ENCODE data around the gene C1orf35. TPM values are rescaled to one million over a fixed set of nuclear protein-coding genes. Genes with fewer than 3 reads are reported as not detected.

C1orf35 gene
- total and polyA plus RNA-seq, 2 of the 4 experiments (the other 2 are of a cell fraction): 4.3 to 13.0 TPM

- in situ Hi-C loops (cut with MboI; ENCODE audit: low sequenced_read_pairs): loop anchor here (10.0 kb wide), 1 partner anchor 321 kb away; no protein-coding TSS in a partner anchor
- no TSS peak for BruUV-seq (replicated peaks)
- Histone ChIP-seq H3K4me1 (ENCODE audit: control insufficient read depth, insufficient read depth, low read length) (peaks cover 35% of the 10 kb centered on the region), H3K23ac (ENCODE audit: low read depth, low read length) (peak overlapping the region; percentile 39), H3K27me3 (ENCODE audit: control insufficient read depth, insufficient read depth, low read length) (no peaks in the 10 kb centered on the region), H3K56ac (ENCODE audit: extremely low read depth, insufficient read depth, low read length) (0 out of 2 replicates have a peak overlapping the region, but pooled peaks have one; percentile 18), H3K4me3 (ENCODE audit: insufficient read depth, low read depth, low read length) (no peak overlapping the region), H4K20me1 (ENCODE audit: insufficient read depth, low read length) (peaks cover 73% of the 10 kb centered on the region), H2AK5ac (ENCODE audit: low read depth, low read length) (peak overlapping the region; percentile 20; the same call in 1 of the 2 replicates), H2BK20ac (ENCODE audit: low read depth, low read length) (no peak overlapping the region), H3K36me3 (ENCODE audit: control insufficient read depth, insufficient read depth, low read length) (peaks cover 12% of the 10 kb centered on the region), H2BK120ac (ENCODE audit: low read depth, low read length) (no peak overlapping the region), H3K14ac (replicated peaks; ENCODE audit: low read depth, low read length) (peak overlapping the region; percentile 39), H2BK15ac (ENCODE audit: low read depth, low read length) (no peak overlapping the region), H3K9me3 (ENCODE audit: control insufficient read depth, insufficient read depth, low read length) (no peaks in the 10 kb centered on the region), H3K79me1 (ENCODE audit: low read depth in 1 of 2, low read length in 2 of 2) (peaks cover 0 to 44% of the 10 kb centered on the region in 2 experiments; a peak in 2 of 4 replicates), H2AK9ac (replicated peaks; ENCODE audit: low read depth, low read length, poor library complexity) (peak overlapping the region; percentile 35), H3K9me1 (ENCODE audit: insufficient read depth, low read length) (peaks cover 32% of the 10 kb centered on the region), H3K4ac (ENCODE audit: low read depth, low read length) (peak overlapping the region; percentile 25; the same call in 1 of the 2 replicates), H4K91ac (ENCODE audit: insufficient read depth, low read depth, low read length) (no peak overlapping the region), H2AFZ (replicated peaks; ENCODE audit: low read length, poor library complexity) (no peak overlapping the region), H3K4me2 (ENCODE audit: low read depth, low read length) (peak overlapping the region; percentile 98), H4K5ac (ENCODE audit: low read depth, low read length) (no peak overlapping the region), H2BK5ac (ENCODE audit: low read depth, low read length, poor library complexity, severe bottlenecking) (peak overlapping the region; percentile 74), H3K9ac (ENCODE audit: low read depth, low read length) (peak overlapping the region; percentile 99), H4K8ac (ENCODE audit: low read depth in 2 of 2, low read length in 2 of 2) (no peak overlapping the region), H3K18ac (ENCODE audit: low read depth, low read length) (no peak overlapping the region), H3K27ac (ENCODE audit: insufficient read depth, low read length) (peak overlapping the region; percentile 74)
- dilution Hi-C loops (cut with HindIII; ENCODE audit: low sequenced_read_pairs, unreplicated experiment): no loop called here
- intact Hi-C loops (cut with micrococcal nuclease): loop anchor here (2.0 to 10.0 kb wide), 2 partner anchors 17 to 601 kb away; partner anchors contain the start of gene C1orf35
- CTCF ChIA-PET: no interaction called here
- 100% methylated on average over 2 of the region's 6 CpGs; no CpG with 5 or more reads in 1 of the 2 experiments for WGBS, 2 experiments (ENCODE audit: extremely low coverage in 2 of 2, insufficient read length in 1 of 2)
- DNase-seq (peak; percentile 84), ATAC-seq (ENCODE audit: low read depth) (peak; percentile 18)
- POLR2A ChIA-PET (ENCODE audit: unreplicated experiment): no interaction called here
- TF ChIP-seq SMC3 (IDR thresholded peaks at IDR 0.05; ENCODE audit: low read depth, low read length): no peak
- TF ChIP-seq MAFK (IDR thresholded peaks at IDR 0.05; ENCODE audit: low read depth, low read length): no peak
- peak; percentile 94 for TF ChIP-seq CEBPB (IDR thresholded peaks at IDR 0.05; ENCODE audit: low read depth, low read length)
- TF ChIP-seq POLR2A (IDR thresholded peaks at IDR 0.05; ENCODE audit: low read depth, low read length): 0 out of 2 replicates have a peak, but pooled peaks have one; percentile 45
- no peak for TF ChIP-seq CTCF (conservative IDR thresholded peaks at IDR 0.05; ENCODE audit: low read depth, low read length)
- no peak for TF ChIP-seq RAD21 (IDR thresholded peaks at IDR 0.05; ENCODE audit: low read length)
- no peak for TF ChIP-seq NFE2L2 (IDR thresholded peaks at IDR 0.05; ENCODE audit: low read depth, low read length)
- 0 out of 2 replicates have a peak, but pooled peaks have one; percentile 63 for TF ChIP-seq MXI1 (IDR thresholded peaks at IDR 0.05; ENCODE audit: borderline replicate concordance, low read depth, low read length)
- no peak for TF ChIP-seq CHD1 (IDR thresholded peaks at IDR 0.05; ENCODE audit: low read depth, low read length)
- no peak for TF ChIP-seq FOS (IDR thresholded peaks at IDR 0.05; ENCODE audit: low read depth, low read length)
- TF ChIP-seq, protein P1, sequence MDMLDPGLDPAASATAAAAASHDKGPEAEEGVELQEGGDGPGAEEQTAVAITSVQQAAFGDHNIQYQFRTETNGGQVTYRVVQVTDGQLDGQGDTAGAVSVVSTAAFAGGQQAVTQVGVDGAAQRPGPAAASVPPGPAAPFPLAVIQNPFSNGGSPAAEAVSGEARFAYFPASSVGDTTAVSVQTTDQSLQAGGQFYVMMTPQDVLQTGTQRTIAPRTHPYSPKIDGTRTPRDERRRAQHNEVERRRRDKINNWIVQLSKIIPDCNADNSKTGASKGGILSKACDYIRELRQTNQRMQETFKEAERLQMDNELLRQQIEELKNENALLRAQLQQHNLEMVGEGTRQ (IDR thresholded peaks at IDR 0.05; ENCODE audit: low read depth, low read length): no peak
- TF ChIP-seq, protein P2, sequence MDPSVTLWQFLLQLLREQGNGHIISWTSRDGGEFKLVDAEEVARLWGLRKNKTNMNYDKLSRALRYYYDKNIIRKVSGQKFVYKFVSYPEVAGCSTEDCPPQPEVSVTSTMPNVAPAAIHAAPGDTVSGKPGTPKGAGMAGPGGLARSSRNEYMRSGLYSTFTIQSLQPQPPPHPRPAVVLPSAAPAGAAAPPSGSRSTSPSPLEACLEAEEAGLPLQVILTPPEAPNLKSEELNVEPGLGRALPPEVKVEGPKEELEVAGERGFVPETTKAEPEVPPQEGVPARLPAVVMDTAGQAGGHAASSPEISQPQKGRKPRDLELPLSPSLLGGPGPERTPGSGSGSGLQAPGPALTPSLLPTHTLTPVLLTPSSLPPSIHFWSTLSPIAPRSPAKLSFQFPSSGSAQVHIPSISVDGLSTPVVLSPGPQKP (IDR thresholded peaks at IDR 0.05; ENCODE audit: borderline replicate concordance, low read depth, low read length): no peak
- no peak for TF ChIP-seq RCOR1 (IDR thresholded peaks at IDR 0.05; ENCODE audit: insufficient replicate concordance, low read length)
- no peak for TF ChIP-seq RFX5 (IDR thresholded peaks at IDR 0.05; ENCODE audit: low read depth, low read length)
- no peak for TF ChIP-seq MAZ (IDR thresholded peaks at IDR 0.05; ENCODE audit: borderline replicate concordance, low read depth, low read length)
Measured at GRCh38 chr1:228085287-228085951, 17.7 kb downstream of the C1orf35 start.

Data from IMR-90 (cell line).